Measurements from ENCODE around the gene SV2A. TPM values are rescaled to one million over a fixed set of nuclear protein-coding genes. Genes with fewer than 3 reads are reported as not detected.
A peak's percentile ranks its signal among the peaks of the same experiment; 100 is the strongest.
"Not testable (repeated sequence)": the region's sequence is repeated elsewhere in the genome, so short reads cannot be mapped to it uniquely, and the experiment has no call there.

Gene SV2A
- total RNA-seq, 1 donor from 2014 or later: 5.9 TPM

- DNase-seq (ENCODE audit: low spot score in 2 of 2): no peak
- TF ChIP-seq CTCF (IDR thresholded peaks at IDR 0.05): no peak
- intact Hi-C loops (cut with DNase I): loop anchor here (1.0 to 5.0 kb wide), 2 partner anchors 88 to 205 kb away; no protein-coding TSS in a partner anchor
- no peak overlapping the region for H3K4me3 ChIP-seq
- H3K4me1 ChIP-seq: peaks cover 0 to 13% of the 10 kb centered on the region in 2 donors
- no peaks in the 10 kb centered on the region for H3K27me3 ChIP-seq
- no peaks in the 10 kb centered on the region for H3K9me3 ChIP-seq
- H3K36me3 ChIP-seq: peaks cover 41 to 63% of the 10 kb centered on the region in 2 donors
- peak overlapping the region; percentile 51 to 65 for H3K27ac ChIP-seq
Measured at GRCh38 chr1:149962736-149963135, 45.1 kb upstream of the SV2A start.

- Histone ChIP-seq H3K36me3 (peaks cover 42 to 63% of the 10 kb centered on the region in 2 donors), H3K27ac (peak overlapping the region; percentile 51 to 65), H3K27me3 (no peaks in the 10 kb centered on the region), H3K4me1 (peaks cover 0 to 13% of the 10 kb centered on the region in 2 donors), H3K9me3 (no peaks in the 10 kb centered on the region), H3K4me3 (no peak overlapping the region)
- peak; percentile 70 to 80 (median 75) for TF ChIP-seq CTCF (IDR thresholded peaks at IDR 0.05)
- peak in 1 of 2 donors; percentile 79 for DNase-seq (ENCODE audit: low spot score in 2 of 2)
- intact Hi-C loops (cut with DNase I): loop anchor here (1.0 to 5.0 kb wide), 2 partner anchors 88 to 205 kb away; no protein-coding TSS in a partner anchor
Measured at GRCh38 chr1:149962039-149962647, 44.5 kb upstream of the SV2A start.

- H3K4me3 ChIP-seq; H3K27ac ChIP-seq; H3K4me1 ChIP-seq; H3K27me3 ChIP-seq; intact Hi-C loops (cut with DNase I); DNase-seq (ENCODE audit: low spot score in 2 of 2); H3K9me3 ChIP-seq: not testable (repeated sequence)
- H3K36me3 ChIP-seq: peaks cover 30 to 42% of the 10 kb centered on the region in 2 donors
Measured at GRCh38 chr1:149957548-149957947, 39.9 kb upstream of the SV2A start.

- H3K27ac ChIP-seq: no peak overlapping the region
- TF ChIP-seq CTCF (IDR thresholded peaks at IDR 0.05): no peak
- H3K4me1 ChIP-seq: no peaks in the 10 kb centered on the region
- intact Hi-C loops (cut with DNase I): no loop called here
- no peak for DNase-seq (ENCODE audit: low spot score in 2 of 2)
- H3K4me3 ChIP-seq: no peak overlapping the region
- H3K36me3 ChIP-seq: peaks cover 49 to 53% of the 10 kb centered on the region in 2 donors
- H3K27me3 ChIP-seq: no peaks in the 10 kb centered on the region
- H3K9me3 ChIP-seq: no peaks in the 10 kb centered on the region
Measured at GRCh38 chr1:149949911-149950310, 32.3 kb upstream of the SV2A start.

GRCh38 chr1:149945206-149945605, 27.6 kb upstream of the SV2A start:
- TF ChIP-seq CTCF (IDR thresholded peaks at IDR 0.05): no peak
- H3K27me3 ChIP-seq: no peaks in the 10 kb centered on the region
- intact Hi-C loops (cut with DNase I): no loop called here
- H3K27ac ChIP-seq: no peak overlapping the region
- H3K36me3 ChIP-seq: peaks cover 58 to 67% of the 10 kb centered on the region in 2 donors
- no peak for DNase-seq (ENCODE audit: low spot score in 2 of 2)
- H3K9me3 ChIP-seq: no peaks in the 10 kb centered on the region
- H3K4me1 ChIP-seq: no peaks in the 10 kb centered on the region
- no peak overlapping the region for H3K4me3 ChIP-seq

GRCh38 chr1:149942885-149943284, 25.2 kb upstream of the SV2A start:
- Histone ChIP-seq H3K4me1 (peaks cover under 1 to 12% of the 10 kb centered on the region in 2 donors), H3K4me3 (no peak overlapping the region), H3K27ac (peak overlapping the region in 1 of 2 donors; percentile 23), H3K9me3 (no peaks in the 10 kb centered on the region), H3K36me3 (peaks cover 40 to 44% of the 10 kb centered on the region in 2 donors), H3K27me3 (no peaks in the 10 kb centered on the region)
- intact Hi-C loops (cut with DNase I): no loop called here
- TF ChIP-seq CTCF (IDR thresholded peaks at IDR 0.05): no peak
- DNase-seq (ENCODE audit: low spot score in 2 of 2): no peak

Measured in ascending aorta (tissue), 2 donors.